ENCODE measurements around the gene TMEM150B. TPM values are rescaled to one million over a fixed set of nuclear protein-coding genes. Genes with fewer than 3 reads are reported as not detected.

Gene TMEM150B
- total RNA-seq, 6 experiments from 2014 or later: 1.1 to 5.6 (median 2.2) TPM

GRCh38 chr19:55275851-55276719 lies 49.1 kb downstream of the TMEM150B start:
- ATAC-seq (no peak), DNase-seq (no peak)
- H3K27me3 ChIP-seq: no peaks in the 10 kb centered on the region
- 57% methylated on average over 7 of the region's 17 CpGs for WGBS (ENCODE audit: insufficient coverage, low coverage, low lambda C conversion rate, missing lambda C conversion rate)
- H3K4me3 ChIP-seq: no peak overlapping the region
- peaks cover 0 to 6% (median 0%) of the 10 kb centered on the region in 4 donors for H3K36me3 ChIP-seq
- H3K4me1 ChIP-seq: peaks cover 0 to 12% (median 0%) of the 10 kb centered on the region in 4 donors
- H3K27ac ChIP-seq: no peak overlapping the region
- TF ChIP-seq CTCF (IDR thresholded peaks at IDR 0.05) (no peak), POLR2A (IDR thresholded peaks at IDR 0.05) (no peak)
- intact Hi-C loops (cut with DNase I): no loop called here
- no peaks in the 10 kb centered on the region for H3K9me3 ChIP-seq

GRCh38 chr19:55273978-55274707 lies 51.0 kb downstream of the TMEM150B start:
- Histone ChIP-seq H3K4me1 (peaks cover 0 to 1% (median 0%) of the 10 kb centered on the region in 4 donors), H3K27ac (no peak overlapping the region), H3K27me3 (no peaks in the 10 kb centered on the region), H3K9me3 (no peaks in the 10 kb centered on the region), H3K4me3 (no peak overlapping the region), H3K36me3 (peaks cover 0 to 6% (median 0%) of the 10 kb centered on the region in 4 donors)
- intact Hi-C loops (cut with DNase I): no loop called here
- WGBS (ENCODE audit: insufficient coverage, low coverage, low lambda C conversion rate, missing lambda C conversion rate): no CpG with 5 or more reads among the region's 36 CpGs
- DNase-seq: no peak
- TF ChIP-seq POLR2A (IDR thresholded peaks at IDR 0.05) (no peak), CTCF (IDR thresholded peaks at IDR 0.05) (no peak)
- ATAC-seq: no peak

- no peaks in the 10 kb centered on the region for H3K36me3 ChIP-seq
- no peaks in the 10 kb centered on the region for H3K27me3 ChIP-seq
- 93% methylated on average over 15 of the region's 18 CpGs for WGBS (ENCODE audit: insufficient coverage, low coverage, low lambda C conversion rate, missing lambda C conversion rate)
- TF ChIP-seq CTCF (IDR thresholded peaks at IDR 0.05) (no peak), POLR2A (IDR thresholded peaks at IDR 0.05) (no peak)
- no peak overlapping the region for H3K27ac ChIP-seq
- no peaks in the 10 kb centered on the region for H3K9me3 ChIP-seq
- H3K4me1 ChIP-seq: no peaks in the 10 kb centered on the region
- DNase-seq (no peak), ATAC-seq (no peak)
- intact Hi-C loops (cut with DNase I): no loop called here
- no peak overlapping the region for H3K4me3 ChIP-seq
These were observed 53.0 kb downstream of the TMEM150B start for GRCh38 chr19:55272142-55272541.

GRCh38 chr19:55270172-55270942 lies 54.8 kb downstream of the TMEM150B start:
- no peak for DNase-seq
- H3K36me3 ChIP-seq: no peaks in the 10 kb centered on the region
- no peaks in the 10 kb centered on the region for H3K27me3 ChIP-seq
- H3K27ac ChIP-seq: no peak overlapping the region
- TF ChIP-seq POLR2A (IDR thresholded peaks at IDR 0.05): no peak
- no peak overlapping the region for H3K4me3 ChIP-seq
- intact Hi-C loops (cut with DNase I): no loop called here
- H3K4me1 ChIP-seq: no peaks in the 10 kb centered on the region
- H3K9me3 ChIP-seq: no peaks in the 10 kb centered on the region
- 99% methylated on average over 8 of the region's 25 CpGs for WGBS (ENCODE audit: insufficient coverage, low coverage, low lambda C conversion rate, missing lambda C conversion rate)
- ATAC-seq: no peak
